Hematopoietic multipotent progenitor cell treated with erythropoietin and hydrocortisone succinate and interleukin-3 and kit ligand, for 6 days (in vitro differentiated cells): ENCODE measurements around the gene SYNE2.

ENCODE experiments used
- DNase-seq: peaks from one replicate; pipeline ENCODE4 v3.0.0-alpha.2; 2015

The SYNE2 gene

GRCh38 chr14:63962906-63963305, 110.1 kb downstream of the SYNE2 start:
- no peak for DNase-seq

GRCh38 chr14:63963439-63963838, 110.6 kb downstream of the SYNE2 start:
- DNase-seq, result no peak

- no peak for DNase-seq
Measured at GRCh38 chr14:63964113-63964512, 111.3 kb downstream of the SYNE2 start.

- DNase-seq, result no peak
Measured at GRCh38 chr14:63966407-63966806, 113.6 kb downstream of the SYNE2 start.

- DNase-seq, result no peak
Measured at GRCh38 chr14:63972323-63972932, 119.6 kb downstream of the SYNE2 start.

- no peak for DNase-seq
Measured at GRCh38 chr14:63974176-63974575, 121.4 kb downstream of the SYNE2 start.

GRCh38 chr14:63981569-63981968, 128.8 kb downstream of the SYNE2 start:
- DNase-seq, result no peak

GRCh38 chr14:63982156-63982555, 129.4 kb downstream of the SYNE2 start:
- no peak for DNase-seq

- DNase-seq, result no peak
Measured at GRCh38 chr14:63982629-63983028, 129.8 kb downstream of the SYNE2 start.

- DNase-seq, result no peak
Measured at GRCh38 chr14:63986789-63987533, 134.2 kb downstream of the SYNE2 start.

GRCh38 chr14:63988579-63988978, 135.8 kb downstream of the SYNE2 start:
- DNase-seq, result no peak

GRCh38 chr14:63991833-63992232, 139.0 kb downstream of the SYNE2 start:
- DNase-seq, result no peak

- no peak for DNase-seq
Measured at GRCh38 chr14:63992858-63993257, 140.1 kb downstream of the SYNE2 start.

- DNase-seq, result peak; percentile 8
Measured at GRCh38 chr14:63993992-63994391, 141.2 kb downstream of the SYNE2 start.

GRCh38 chr14:63995285-63995684, 142.5 kb downstream of the SYNE2 start:
- DNase-seq, result no peak

GRCh38 chr14:63996016-63996415, 143.2 kb downstream of the SYNE2 start:
- no peak for DNase-seq

- no peak for DNase-seq
Measured at GRCh38 chr14:63996625-63997220, 143.9 kb downstream of the SYNE2 start.

- no peak for DNase-seq
Measured at GRCh38 chr14:64000749-64001148, 147.9 kb downstream of the SYNE2 start.

- no peak for DNase-seq
Measured at GRCh38 chr14:64005822-64006221, 153.0 kb downstream of the SYNE2 start.

- no peak for DNase-seq
Measured at GRCh38 chr14:64008016-64008415, 155.2 kb downstream of the SYNE2 start.

- DNase-seq, result no peak
Measured at GRCh38 chr14:64012003-64012402, 159.2 kb downstream of the SYNE2 start.

- no peak for DNase-seq
Measured at GRCh38 chr14:64012720-64013119, 159.9 kb downstream of the SYNE2 start.

- DNase-seq, result no peak
Measured at GRCh38 chr14:64025479-64025878, 172.7 kb downstream of the SYNE2 start.

GRCh38 chr14:64026600-64026999, 173.8 kb downstream of the SYNE2 start:
- DNase-seq, result no peak
